Islet precursor cell (in vitro differentiated cells): ENCODE data around the gene DAZ3.
"Not testable (repeated sequence)": the region's sequence is repeated elsewhere in the genome, so short reads cannot be mapped to it uniquely, and the experiment has no call there.

Source experiments
- DNase-seq: peaks from one replicate; pipeline ENCODE4 v3.0.0-alpha.2; 2018

Gene DAZ3, protein sequence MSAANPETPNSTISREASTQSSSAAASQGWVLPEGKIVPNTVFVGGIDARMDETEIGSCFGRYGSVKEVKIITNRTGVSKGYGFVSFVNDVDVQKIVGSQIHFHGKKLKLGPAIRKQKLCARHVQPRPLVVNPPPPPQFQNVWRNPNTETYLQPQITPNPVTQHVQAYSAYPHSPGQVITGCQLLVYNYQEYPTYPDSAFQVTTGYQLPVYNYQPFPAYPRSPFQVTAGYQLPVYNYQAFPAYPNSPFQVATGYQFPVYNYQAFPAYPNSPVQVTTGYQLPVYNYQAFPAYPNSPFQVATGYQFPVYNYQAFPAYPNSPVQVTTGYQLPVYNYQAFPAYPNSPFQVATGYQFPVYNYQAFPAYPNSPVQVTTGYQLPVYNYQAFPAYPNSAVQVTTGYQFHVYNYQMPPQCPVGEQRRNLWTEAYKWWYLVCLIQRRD

DNA sequence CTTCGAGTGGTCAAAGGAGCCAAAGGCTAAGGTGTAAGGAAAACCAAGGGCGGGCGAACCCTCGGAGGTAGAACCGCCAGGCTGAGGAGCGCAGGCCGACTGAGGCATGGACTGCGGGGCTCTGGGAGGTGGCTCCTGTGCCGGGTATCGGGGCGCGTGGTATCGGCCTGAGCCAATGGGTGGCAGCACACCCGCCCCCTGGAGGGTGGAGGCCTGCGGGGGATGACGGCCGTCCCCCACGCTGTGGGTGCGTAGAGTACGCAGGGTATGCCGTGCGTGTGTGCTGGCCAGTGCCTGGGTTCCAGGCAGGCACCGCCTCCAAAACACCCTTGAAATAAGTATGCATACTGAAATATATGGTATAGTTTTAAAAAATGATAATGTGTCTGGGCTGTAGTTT is at the start of gene DAZ3:
Gene DAZ3, minus strand, starts transcription at position 101 of the 400 bp plus-strand sequence. CDS start 208 bp downstream, outside the sequence.
- not testable (repeated sequence) for DNase-seq

DNA sequence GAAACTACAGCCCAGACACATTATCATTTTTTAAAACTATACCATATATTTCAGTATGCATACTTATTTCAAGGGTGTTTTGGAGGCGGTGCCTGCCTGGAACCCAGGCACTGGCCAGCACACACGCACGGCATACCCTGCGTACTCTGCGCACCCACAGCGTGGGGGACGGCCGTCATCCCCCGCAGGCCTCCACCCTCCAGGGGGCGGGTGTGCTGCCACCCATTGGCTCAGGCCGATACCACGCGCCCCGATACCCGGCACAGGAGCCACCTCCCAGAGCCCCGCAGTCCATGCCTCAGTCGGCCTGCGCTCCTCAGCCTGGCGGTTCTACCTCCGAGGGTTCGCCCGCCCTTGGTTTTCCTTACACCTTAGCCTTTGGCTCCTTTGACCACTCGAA is 20.4 kb upstream of the DAZ3 start, which contains the start of gene DAZ4:
Gene DAZ4, plus strand, starts transcription at position 301 of the 400 bp plus-strand sequence. CDS start 208 bp downstream, outside the sequence.
- DNase-seq: not testable (repeated sequence)

DNA sequence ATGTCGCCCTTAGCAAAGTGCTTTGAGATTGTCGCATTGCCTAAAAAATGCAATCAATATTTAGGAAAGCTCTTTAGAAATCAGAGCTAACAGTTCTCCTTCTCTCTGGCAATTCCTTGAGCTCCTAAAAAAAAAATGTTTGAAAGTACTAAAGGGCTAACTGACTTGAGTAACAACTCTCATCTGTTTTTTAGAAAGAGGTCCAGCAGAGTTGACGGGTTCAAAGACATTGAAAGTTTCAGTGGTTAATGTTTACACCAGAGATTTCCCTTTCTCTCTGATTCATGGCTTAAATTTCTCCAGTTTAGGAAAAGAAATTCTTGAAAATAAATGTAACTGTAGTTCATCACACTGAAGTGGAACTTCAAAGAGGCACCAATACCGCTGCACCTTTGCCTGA is 11.9 kb upstream of the DAZ3 start:
- not testable (repeated sequence) for DNase-seq

DNA sequence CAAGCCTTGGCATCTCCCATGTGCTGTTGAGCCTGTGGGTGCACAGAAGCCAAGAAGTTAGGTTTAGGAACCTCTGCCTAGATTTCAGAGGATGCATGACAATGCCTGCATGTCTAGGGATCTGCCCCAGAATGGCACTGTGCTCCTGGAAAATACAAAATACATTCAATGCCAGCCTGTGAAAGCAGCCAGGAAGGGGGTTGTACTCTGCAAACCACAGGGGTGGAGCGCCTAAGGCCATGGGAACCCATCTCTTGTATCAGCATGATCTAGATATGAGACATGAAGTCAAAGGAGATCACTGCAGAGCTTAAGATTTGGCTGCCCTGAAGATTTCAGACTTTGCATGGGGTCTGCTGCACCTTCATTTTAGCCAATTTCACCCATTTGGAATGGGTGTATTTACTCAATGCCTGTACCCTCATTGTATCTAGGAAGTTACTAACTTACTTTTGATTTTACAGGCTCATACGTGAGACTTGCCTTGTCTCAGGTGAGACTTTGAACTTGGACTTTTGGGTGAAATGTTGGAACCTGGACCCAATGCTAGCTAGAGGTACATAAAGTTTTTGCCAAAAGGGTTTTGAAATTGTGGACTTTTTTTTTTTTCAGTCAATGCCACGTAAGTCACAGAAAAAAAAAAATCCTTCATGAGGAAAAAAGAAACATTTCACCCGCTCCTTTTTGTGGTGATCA is 11.1 kb upstream of the DAZ3 start:
- DNase-seq: not testable (repeated sequence)

DNA sequence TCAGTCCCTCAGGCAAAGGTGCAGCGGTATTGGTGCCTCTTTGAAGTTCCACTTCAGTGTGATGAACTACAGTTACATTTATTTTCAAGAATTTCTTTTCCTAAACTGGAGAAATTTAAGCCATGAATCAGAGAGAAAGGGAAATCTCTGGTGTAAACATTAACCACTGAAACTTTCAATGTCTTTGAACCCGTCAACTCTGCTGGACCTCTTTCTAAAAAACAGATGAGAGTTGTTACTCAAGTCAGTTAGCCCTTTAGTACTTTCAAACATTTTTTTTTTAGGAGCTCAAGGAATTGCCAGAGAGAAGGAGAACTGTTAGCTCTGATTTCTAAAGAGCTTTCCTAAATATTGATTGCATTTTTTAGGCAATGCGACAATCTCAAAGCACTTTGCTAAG is 8.6 kb upstream of the DAZ3 start:
- DNase-seq: not testable (repeated sequence)
